H9 (cell line): ENCODE measurements around the gene SIX2. TPM values are rescaled to one million over a fixed set of nuclear protein-coding genes. Genes with fewer than 3 reads are reported as not detected.

Source experiments
- DNase-seq: peaks from one replicate; pipeline ENCODE4 v3.0.0-alpha.2; 2017
- H2AFZ ChIP-seq: one replicate; pipeline ENCODE4 v1.6.1; 2013; ENCODE audit warnings: mild to moderate bottlenecking, low read length, control low read depth, moderate library complexity
- H2AK5ac ChIP-seq: 2 replicates; pipeline ENCODE4 v1.6.1; 2013; ENCODE audit warnings: low read length, control low read depth, mixed read lengths; ENCODE audit not compliant: insufficient read length
- H2BK120ac ChIP-seq: one replicate; pipeline ENCODE4 v1.6.1; 2013; ENCODE audit warnings: low read depth, mild to moderate bottlenecking, low read length, control low read depth, inconsistent platforms; ENCODE audit not compliant: poor library complexity, severe bottlenecking
- H2BK12ac ChIP-seq: 2 replicates; pipeline ENCODE4 v1.6.1; 2013; ENCODE audit warnings: low read length, control low read depth, mixed read lengths, low read depth; ENCODE audit not compliant: insufficient read length
- H2BK15ac ChIP-seq: 2 replicates; pipeline ENCODE4 v1.6.1; 2013; ENCODE audit warnings: low read depth, low read length, control low read depth
- H2BK20ac ChIP-seq: one replicate; pipeline ENCODE4 v1.6.1; 2013; ENCODE audit warnings: low read depth, mild to moderate bottlenecking, low read length, control low read depth, inconsistent platforms; ENCODE audit not compliant: poor library complexity, severe bottlenecking
- H2BK5ac ChIP-seq: 2 replicates; pipeline ENCODE4 v1.6.1; 2013; ENCODE audit warnings: low read length, control low read depth, mixed read lengths; ENCODE audit not compliant: insufficient read length
- H3K14ac ChIP-seq: 2 replicates; pipeline ENCODE4 v1.6.1; 2013; ENCODE audit warnings: low read length, control low read depth; ENCODE audit not compliant: insufficient read depth
- H3K18ac ChIP-seq: 2 replicates; pipeline ENCODE4 v1.6.1; 2013; ENCODE audit warnings: low read depth, mild to moderate bottlenecking, mixed read lengths, low read length, control low read depth; ENCODE audit not compliant: insufficient read length
- H3K23ac ChIP-seq: 2 replicates; pipeline ENCODE4 v1.6.1; 2013; ENCODE audit warnings: low read length, control low read depth, mixed read lengths, low read depth; ENCODE audit not compliant: insufficient read length
- H3K23me2 ChIP-seq: 2 replicates; pipeline ENCODE4 v1.6.1; 2013; ENCODE audit warnings: low read depth, mild to moderate bottlenecking, mixed read lengths, low read length, control low read depth; ENCODE audit not compliant: insufficient read length, poor library complexity, severe bottlenecking
- H3K27ac ChIP-seq: 2 replicates; pipeline ENCODE4 v1.5.1; 2013; ENCODE audit warnings: low read length, control low read depth, mixed read lengths, low read depth; ENCODE audit not compliant: insufficient read length
- H3K27me3 ChIP-seq: 2 replicates; pipeline ENCODE4 v1.6.1; 2013; ENCODE audit warnings: low read length, control low read depth, inconsistent platforms; ENCODE audit not compliant: insufficient read depth
- H3K4ac ChIP-seq: 2 replicates; pipeline ENCODE4 v1.6.1; 2013; ENCODE audit warnings: low read depth, mild to moderate bottlenecking, control low read depth, inconsistent platforms, low read length, moderate library complexity
- H3K4me1 ChIP-seq: 2 replicates; pipeline ENCODE4 v1.6.1; 2013; ENCODE audit warnings: low read length, control low read depth, inconsistent platforms; ENCODE audit not compliant: insufficient read depth
- H3K4me2 ChIP-seq: 2 replicates; pipeline ENCODE4 v1.6.1; 2013; ENCODE audit warnings: low read length, control low read depth, mixed read lengths; ENCODE audit not compliant: insufficient read length, insufficient read depth
- H3K56ac ChIP-seq: 2 replicates; pipeline ENCODE4 v1.6.1; 2013; ENCODE audit warnings: low read depth, mild to moderate bottlenecking, mixed read lengths, low read length, control low read depth; ENCODE audit not compliant: insufficient read length
- H3K79me1 ChIP-seq: 2 replicates; pipeline ENCODE4 v1.6.1; 2013; ENCODE audit warnings: low read depth, mild to moderate bottlenecking, moderate library complexity, low read length, control low read depth, inconsistent platforms; ENCODE audit not compliant: insufficient read depth, poor library complexity, severe bottlenecking
- H3K79me2 ChIP-seq: 2 replicates; pipeline ENCODE4 v1.6.1; 2013; ENCODE audit warnings: low read length, control low read depth, inconsistent platforms; ENCODE audit not compliant: insufficient read depth
- H3K9ac ChIP-seq: 2 replicates; pipeline ENCODE4 v1.6.1; 2013; ENCODE audit warnings: low read length, control low read depth, mixed read lengths; ENCODE audit not compliant: insufficient read length; ENCODE audit errors: extremely low read depth
- H3K9me3 ChIP-seq: one replicate; pipeline ENCODE4 v1.6.1; 2013; ENCODE audit warnings: low read depth, low read length, inconsistent platforms; ENCODE audit not compliant: control insufficient read depth
- H3T11ph ChIP-seq: one replicate; pipeline ENCODE4 v1.6.1; 2013; ENCODE audit warnings: mild to moderate bottlenecking, low read length, control low read depth, inconsistent platforms
- H4K20me1 ChIP-seq: one replicate; pipeline ENCODE4 v1.6.1; 2013; ENCODE audit not compliant: control insufficient read depth, insufficient read length, insufficient read depth
- H4K5ac ChIP-seq: 2 replicates; pipeline ENCODE4 v1.6.1; 2013; ENCODE audit warnings: low read depth, mild to moderate bottlenecking, mixed read lengths, low read length, control low read depth; ENCODE audit not compliant: insufficient read length
- H4K8ac ChIP-seq: replicated peaks from 2 replicates; pipeline ENCODE4 v1.6.1; 2013; ENCODE audit warnings: low read length, control low read depth, mixed read lengths, low read depth; ENCODE audit not compliant: insufficient read length
- H4K91ac ChIP-seq: 2 replicates; pipeline ENCODE4 v1.6.1; 2013; ENCODE audit warnings: low read depth, mild to moderate bottlenecking, moderate library complexity, mixed read lengths, low read length, control low read depth; ENCODE audit not compliant: insufficient read length
- H3K27ac Mint-ChIP-seq, 3 experiments: 2 replicates in 2 of 3; 3 replicates in 1 of 3; pipeline ENCODE4 v1.8.0; 2020 to 2021; ENCODE audit warnings: mixed read lengths in 3 of 3, mild to moderate bottlenecking in 1 of 3, moderate library complexity in 1 of 3
- H3K27me3 Mint-ChIP-seq: 2 replicates; pipeline ENCODE4 v1.8.0; 2021; ENCODE audit warnings: low read depth, mild to moderate bottlenecking, moderate library complexity, mixed read lengths
- H3K36me3 Mint-ChIP-seq, 3 experiments: 2 replicates in 2 of 3; 3 replicates in 1 of 3; pipeline ENCODE4 v1.8.0; 2020 to 2021; ENCODE audit warnings: low read depth in 3 of 3, mixed read lengths in 3 of 3; ENCODE audit not compliant: insufficient read depth in 1 of 3
- H3K4me1 Mint-ChIP-seq, 2 experiments: 2 replicates each; pipeline ENCODE4 v1.8.0; 2020; ENCODE audit warnings: mixed read lengths in 2 of 2
- H3K4me3 Mint-ChIP-seq, 2 experiments: 2 replicates in 1 of 2; 3 replicates in 1 of 2; pipeline ENCODE4 v1.8.0; 2020 to 2021; ENCODE audit warnings: mild to moderate bottlenecking in 2 of 2, mixed read lengths in 2 of 2, moderate library complexity in 1 of 2
- H3K9me3 Mint-ChIP-seq, 2 experiments: 2 replicates in 1 of 2; 3 replicates in 1 of 2; pipeline ENCODE4 v1.8.0; 2020; ENCODE audit warnings: mild to moderate bottlenecking in 2 of 2, mixed read lengths in 2 of 2, moderate library complexity in 1 of 2
- CTCF ChIP-seq: fragments of 200-600 bp; sonication (generic); conservative IDR thresholded peaks from 3 replicates; pipeline ENCODE4 v1.8.0; 2021; ENCODE audit warnings: antibody characterized with exemption, mild to moderate bottlenecking
- WGBS: extraction: QIAGEN DNeasy Blood & Tissue Kit; methylation state at CpG from one replicate; pipeline ENCODE4 v1.1.7; 2013; ENCODE audit warnings: missing lambda C conversion rate, low lambda C conversion rate, mixed read lengths; ENCODE audit not compliant: insufficient read length; ENCODE audit errors: extremely low coverage; 5-methylcytosine and 5-hydroxymethylcytosine counted together
- total RNA-seq: library from RNA; stranded (reverse); gene quantifications from 2 replicates; pipeline ENCODE4 v1.2.1, GENCODE V29; 2021

SIX2 gene
- total RNA-seq, 1 experiment from 2014 or later: not detected

GRCh38 chr2:45028276-45028675 lies 19.0 kb upstream of the SIX2 start:
- Histone ChIP-seq H3K27ac (no peak overlapping the region), H2AK5ac (no peak overlapping the region), H2BK120ac (no peak overlapping the region), H2BK12ac (no peak overlapping the region), H3K4me1 (no peaks in the 10 kb centered on the region), H3K27me3 (no peaks in the 10 kb centered on the region), H2BK20ac (no peak overlapping the region), H3K14ac (no peak overlapping the region), H3K23ac (no peak overlapping the region), H2BK15ac (no peak overlapping the region), H3K56ac (no peak overlapping the region), H3K9ac (no peak overlapping the region), H4K91ac (no peak overlapping the region), H4K8ac (no peak overlapping the region), H4K20me1 (no peaks in the 10 kb centered on the region), H3K79me1 (no peaks in the 10 kb centered on the region), H3K79me2 (no peaks in the 10 kb centered on the region), H3K23me2 (no peaks in the 10 kb centered on the region), H3K9me3 (no peaks in the 10 kb centered on the region), H4K5ac (no peak overlapping the region), H2BK5ac (no peak overlapping the region), H3K18ac (no peak overlapping the region), H3K4ac (no peak overlapping the region), H3K4me2 (no peak overlapping the region), H2AFZ (no peak overlapping the region), H3T11ph (no peak overlapping the region)
- Mint-ChIP-seq H3K4me3 (no peak overlapping the region), H3K27ac (no peak overlapping the region), H3K9me3 (no peaks in the 10 kb centered on the region), H3K4me1 (peaks cover 6 to 9% of the 10 kb centered on the region in 2 experiments; a peak in 3 of 4 replicates), H3K27me3 (peaks cover 7% of the 10 kb centered on the region), H3K36me3 (no peaks in the 10 kb centered on the region)
- DNase-seq: no peak
- no peak for TF ChIP-seq CTCF
- no CpG with 5 or more reads among the region's 1 CpG for WGBS
